Measurements from ENCODE around the gene CARHSP1. TPM values are rescaled to one million over a fixed set of nuclear protein-coding genes. Genes with fewer than 3 reads are reported as not detected.
A peak's percentile ranks its signal among the peaks of the same experiment; 100 is the strongest.

Gene CARHSP1
- total and polyA plus RNA-seq, 9 of the 15 experiments (the other 6 are each of a cell fraction or from before 2014, with no cell fraction given), result 5.8 to 114 (median 41.1) TPM

DNA sequence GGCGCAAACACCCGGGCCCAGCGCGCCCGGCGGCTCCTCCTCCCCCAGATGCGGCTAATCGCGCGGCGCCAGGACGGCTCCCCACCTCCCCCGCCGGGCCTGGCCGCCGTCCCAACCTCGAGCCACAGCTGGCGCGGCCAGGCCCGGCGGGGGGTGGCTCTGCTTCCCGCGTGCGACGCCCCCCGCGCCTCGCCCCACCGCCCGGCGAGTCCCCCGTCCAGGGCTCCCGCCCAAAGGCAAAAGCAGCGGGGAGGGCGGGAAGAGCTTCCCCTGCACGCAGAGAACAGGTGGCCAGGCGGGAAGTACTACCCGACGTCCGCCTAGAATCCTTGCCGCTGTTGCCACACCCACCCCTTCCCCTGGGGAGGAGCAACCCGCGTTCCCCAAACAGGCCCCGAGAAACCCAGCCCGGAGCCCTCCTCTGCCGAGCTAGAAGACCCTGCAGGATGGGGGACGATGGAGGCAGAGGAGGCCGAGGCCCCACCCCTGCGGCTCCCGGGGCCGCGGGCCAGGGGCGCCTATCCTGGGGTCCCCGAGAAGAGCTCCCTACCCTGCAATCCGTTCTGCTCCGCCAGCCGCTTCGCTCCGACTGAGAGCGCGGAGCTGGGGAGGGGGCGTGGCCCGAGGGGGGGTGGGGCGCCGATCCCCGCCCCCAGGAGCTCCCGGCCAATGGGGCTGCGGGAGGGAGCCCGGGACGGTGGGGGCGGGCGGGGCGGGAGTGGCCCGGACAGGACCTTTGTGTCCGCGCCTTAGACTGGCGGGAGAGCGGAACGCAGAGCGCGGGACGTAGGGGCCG lies at the start of gene CARHSP1 (continued):
- TF ChIP-seq ZBTB5 (IDR thresholded peaks at IDR 0.05), result no peak
- no peak for TF ChIP-seq KLF10 (CRISPR knock-in tag; IDR thresholded peaks at IDR 0.05)
- no peak for TF ChIP-seq ZKSCAN3 (CRISPR knock-in tag; IDR thresholded peaks at IDR 0.05)
- TF ChIP-seq LCOR (CRISPR knock-in tag; IDR thresholded peaks at IDR 0.05), result no peak; the same call in 1 of the 2 replicates
- TF ChIP-seq RAD51 (IDR thresholded peaks at IDR 0.05; ENCODE audit: borderline replicate concordance, low read depth), result no peak; the same call in 1 of the 2 replicates
- 0 out of 2 replicates have a peak, but pooled peaks have one; percentile 53 for TF ChIP-seq ZNF232 (CRISPR knock-in tag; IDR thresholded peaks at IDR 0.05)
- TF ChIP-seq PCBP2 (IDR thresholded peaks at IDR 0.05; ENCODE audit: low read depth, low read length, poor library complexity, severe bottlenecking), result no peak
- peak; percentile 25; the same call in 1 of the 2 replicates for TF ChIP-seq HDAC2 (IDR thresholded peaks at IDR 0.05)
- peak; percentile 51 for TF ChIP-seq SMAD1 (IDR thresholded peaks at IDR 0.05; ENCODE audit: low read depth, low read length, partially characterized antibody)
- TF ChIP-seq ZNF274 (IDR thresholded peaks at IDR 0.05; ENCODE audit: borderline replicate concordance, low read depth, low read length), result peak; percentile 21; the same call in 1 of the 2 replicates
- TF ChIP-seq ZNF57 (CRISPR knock-in tag; IDR thresholded peaks at IDR 0.05), result no peak
- no peak for TF ChIP-seq HMBOX1 (IDR thresholded peaks at IDR 0.05)
- no peak for TF ChIP-seq CTCF (IDR thresholded peaks at IDR 0.05 in 2 of 3, conservative IDR thresholded peaks at IDR 0.05 in 1 of 3; ENCODE audit: insufficient read depth in 2 of 3, low read depth in 1 of 3, low read length in 3 of 3)
- no peak for TF ChIP-seq HEY1 (CRISPR knock-in tag; IDR thresholded peaks at IDR 0.05; ENCODE audit: borderline replicate concordance)
- TF ChIP-seq MTF1 (CRISPR knock-in tag; IDR thresholded peaks at IDR 0.05; ENCODE audit: borderline replicate concordance), result no peak
- TF ChIP-seq ZNF780A (CRISPR knock-in tag; IDR thresholded peaks at IDR 0.05), result no peak
- no peak for TF ChIP-seq HDAC6 (IDR thresholded peaks at IDR 0.05; ENCODE audit: low read depth, low read length)
- no peak for TF ChIP-seq SIRT6 (IDR thresholded peaks at IDR 0.05; ENCODE audit: low read depth, low read length)
- TF ChIP-seq ZNF282 (CRISPR knock-in tag; IDR thresholded peaks at IDR 0.05), result no peak
- no peak for TF ChIP-seq STAT5B (CRISPR knock-in tag; IDR thresholded peaks at IDR 0.05)
- TF ChIP-seq PHF20 (IDR thresholded peaks at IDR 0.05; ENCODE audit: partially characterized antibody), result no peak
- no peak for TF ChIP-seq HINFP (tag; conservative IDR thresholded peaks at IDR 0.05; ENCODE audit: low read depth)
- TF ChIP-seq KAT8 (IDR thresholded peaks at IDR 0.05; ENCODE audit: low read depth), result no peak

Measured in K562 (cell line).